Trophoblast cell (in vitro differentiated cells and primary cell): Measurements from ENCODE around the gene TNK2.
"Not testable (repeated sequence)": the region's sequence is repeated elsewhere in the genome, so short reads cannot be mapped to it uniquely, and the experiment has no call there.

Experiments used
- DNase-seq, 2 donors: peaks; one replicate each; pipeline ENCODE4 v3.0.0-alpha.2; 2016
- H2AFZ ChIP-seq: 2 replicates; pipeline ENCODE4 v1.6.1; 2013; ENCODE audit warnings: low read length, moderate library complexity, mild to moderate bottlenecking; ENCODE audit not compliant: insufficient read depth, poor library complexity
- H2AK5ac ChIP-seq: 2 replicates; pipeline ENCODE4 v1.6.1; 2013; ENCODE audit warnings: mild to moderate bottlenecking, low read length
- H2BK120ac ChIP-seq: 2 replicates; pipeline ENCODE4 v1.6.1; 2013; ENCODE audit warnings: low read length, mild to moderate bottlenecking, moderate library complexity; ENCODE audit not compliant: insufficient read depth, poor library complexity
- H2BK12ac ChIP-seq: 2 replicates; pipeline ENCODE4 v1.6.1; 2013; ENCODE audit warnings: mild to moderate bottlenecking, low read length, moderate library complexity
- H2BK5ac ChIP-seq: 2 replicates; pipeline ENCODE4 v1.6.1; 2013; ENCODE audit warnings: low read length, low read depth, moderate library complexity, mild to moderate bottlenecking; ENCODE audit not compliant: poor library complexity
- H3K14ac ChIP-seq: 2 replicates; pipeline ENCODE4 v1.6.1; 2013; ENCODE audit warnings: mild to moderate bottlenecking, low read length
- H3K18ac ChIP-seq: 2 replicates; pipeline ENCODE4 v1.6.1; 2013; ENCODE audit warnings: mild to moderate bottlenecking, low read length
- H3K23ac ChIP-seq: 2 replicates; pipeline ENCODE4 v1.6.1; 2013; ENCODE audit warnings: low read length
- H3K27ac ChIP-seq: 2 replicates; pipeline ENCODE4 v1.5.1; 2013; ENCODE audit warnings: low read depth, mild to moderate bottlenecking, inconsistent platforms, low read length, moderate library complexity
- H3K27me3 ChIP-seq: 2 replicates; pipeline ENCODE4 v1.6.1; 2013; ENCODE audit warnings: inconsistent platforms, mild to moderate bottlenecking, low read length, moderate library complexity; ENCODE audit not compliant: insufficient read depth
- H3K36me3 ChIP-seq, 2 experiments: 1 replicate in 1 of 2; 2 replicates in 1 of 2; pipeline ENCODE4 v1.6.1; 2013; ENCODE audit warnings: low read length in 2 of 2, mild to moderate bottlenecking in 2 of 2, moderate library complexity in 1 of 2; ENCODE audit not compliant: insufficient read depth in 2 of 2, control insufficient read depth in 1 of 2
- H3K4ac ChIP-seq: 2 replicates; pipeline ENCODE4 v1.6.1; 2013; ENCODE audit warnings: low read depth, mild to moderate bottlenecking, low read length, moderate library complexity
- H3K4me1 ChIP-seq, 2 experiments: 1 replicate in 1 of 2; 2 replicates in 1 of 2; pipeline ENCODE4 v1.6.1; 2013; ENCODE audit warnings: low read length in 2 of 2, mild to moderate bottlenecking in 2 of 2, moderate library complexity in 1 of 2; ENCODE audit not compliant: insufficient read depth in 2 of 2, control insufficient read depth in 1 of 2
- H3K4me2 ChIP-seq: 2 replicates; pipeline ENCODE4 v1.6.1; 2013; ENCODE audit warnings: inconsistent platforms, mild to moderate bottlenecking, low read length, moderate library complexity
- H3K4me3 ChIP-seq: 2 replicates; pipeline ENCODE4 v1.5.1; 2013; ENCODE audit warnings: mild to moderate bottlenecking, low read depth, low read length, inconsistent platforms
- H3K79me1 ChIP-seq: one replicate; pipeline ENCODE4 v1.6.1; 2013; ENCODE audit warnings: low read length
- H3K79me2 ChIP-seq: 2 replicates; pipeline ENCODE4 v1.6.1; 2013; ENCODE audit warnings: low read length, mild to moderate bottlenecking; ENCODE audit not compliant: control insufficient read depth, insufficient read depth, poor library complexity
- H3K9ac ChIP-seq: 2 replicates; pipeline ENCODE4 v1.6.1; 2013; ENCODE audit warnings: mild to moderate bottlenecking, low read length
- H3K9me3 ChIP-seq: 2 replicates; pipeline ENCODE4 v1.6.1; 2013; ENCODE audit warnings: low read depth, mild to moderate bottlenecking, control low read depth, inconsistent platforms, low read length; ENCODE audit not compliant: insufficient read depth
- H4K12ac ChIP-seq: 2 replicates; pipeline ENCODE4 v1.6.1; 2013; ENCODE audit warnings: low read depth, mild to moderate bottlenecking, low read length, moderate library complexity
- H4K8ac ChIP-seq: 2 replicates; pipeline ENCODE4 v1.6.1; 2013; ENCODE audit warnings: low read depth, mild to moderate bottlenecking, low read length, moderate library complexity
- H4K91ac ChIP-seq: one replicate; pipeline ENCODE4 v1.6.1; 2013; ENCODE audit warnings: low read depth, mild to moderate bottlenecking, low read length, moderate library complexity
- WGBS: extraction: QIAGEN DNeasy Blood & Tissue Kit; methylation state at CpG from one replicate; pipeline ENCODE4 v1.1.7; 2013; ENCODE audit warnings: missing lambda C conversion rate; ENCODE audit not compliant: insufficient read length, insufficient coverage; ENCODE audit errors: extremely low coverage; 5-methylcytosine and 5-hydroxymethylcytosine counted together

The TNK2 gene

DNA sequence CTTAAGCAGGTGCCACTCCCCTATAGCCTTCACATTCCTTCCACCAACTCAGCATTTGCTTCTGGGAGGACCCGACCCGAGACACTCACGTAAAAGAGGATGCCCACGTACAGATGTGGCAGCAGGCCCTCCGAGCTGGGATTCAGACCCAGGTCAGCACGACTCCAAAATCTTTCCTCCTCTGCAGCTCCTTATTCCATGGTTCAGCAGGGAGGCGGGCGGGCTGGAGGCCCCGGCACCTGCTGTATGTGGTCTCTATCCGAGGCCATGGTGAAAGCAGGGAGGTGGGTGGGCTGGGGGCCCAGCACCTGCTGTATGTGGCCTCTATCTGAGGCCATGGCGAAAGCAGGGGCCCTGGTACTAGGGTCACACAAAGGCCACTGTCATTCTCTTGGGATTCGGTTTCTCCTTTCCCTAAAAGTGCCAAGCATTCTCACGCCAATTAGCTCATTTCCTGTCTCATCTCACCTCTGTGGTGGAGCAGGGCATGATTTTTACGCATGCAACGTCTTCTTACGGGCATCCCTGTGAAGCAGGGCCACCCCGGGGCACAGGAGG, 90.7 kb downstream of the TNK2 start:
- H3K9me3 ChIP-seq = peaks cover under 1% of the 10 kb centered on the region
- no peak overlapping the region for H2BK5ac ChIP-seq
- no peak overlapping the region for H4K91ac ChIP-seq
- H3K79me2 ChIP-seq = no peaks in the 10 kb centered on the region
- H3K4ac ChIP-seq = no peak overlapping the region
- H2BK120ac ChIP-seq = no peak overlapping the region
- DNase-seq = no peak
- no peak overlapping the region for H3K18ac ChIP-seq
- WGBS = no CpG with 5 or more reads among the region's 17 CpGs
- no peak overlapping the region for H3K4me3 ChIP-seq
- H3K4me2 ChIP-seq = no peak overlapping the region
- H4K12ac ChIP-seq = no peak overlapping the region
- no peaks in the 10 kb centered on the region for H3K27me3 ChIP-seq
- no peak overlapping the region for H2BK12ac ChIP-seq
- H3K79me1 ChIP-seq = no peaks in the 10 kb centered on the region
- H3K14ac ChIP-seq = no peak overlapping the region
- no peak overlapping the region for H3K27ac ChIP-seq
- no peak overlapping the region for H3K9ac ChIP-seq
- no peak overlapping the region for H3K23ac ChIP-seq
- no peak overlapping the region for H2AK5ac ChIP-seq
- no peak overlapping the region for H4K8ac ChIP-seq
- H2AFZ ChIP-seq = no peak overlapping the region
- H3K4me1 ChIP-seq = peaks cover 0 to 2% of the 10 kb centered on the region in 2 experiments
- H3K36me3 ChIP-seq = no peaks in the 10 kb centered on the region

DNA sequence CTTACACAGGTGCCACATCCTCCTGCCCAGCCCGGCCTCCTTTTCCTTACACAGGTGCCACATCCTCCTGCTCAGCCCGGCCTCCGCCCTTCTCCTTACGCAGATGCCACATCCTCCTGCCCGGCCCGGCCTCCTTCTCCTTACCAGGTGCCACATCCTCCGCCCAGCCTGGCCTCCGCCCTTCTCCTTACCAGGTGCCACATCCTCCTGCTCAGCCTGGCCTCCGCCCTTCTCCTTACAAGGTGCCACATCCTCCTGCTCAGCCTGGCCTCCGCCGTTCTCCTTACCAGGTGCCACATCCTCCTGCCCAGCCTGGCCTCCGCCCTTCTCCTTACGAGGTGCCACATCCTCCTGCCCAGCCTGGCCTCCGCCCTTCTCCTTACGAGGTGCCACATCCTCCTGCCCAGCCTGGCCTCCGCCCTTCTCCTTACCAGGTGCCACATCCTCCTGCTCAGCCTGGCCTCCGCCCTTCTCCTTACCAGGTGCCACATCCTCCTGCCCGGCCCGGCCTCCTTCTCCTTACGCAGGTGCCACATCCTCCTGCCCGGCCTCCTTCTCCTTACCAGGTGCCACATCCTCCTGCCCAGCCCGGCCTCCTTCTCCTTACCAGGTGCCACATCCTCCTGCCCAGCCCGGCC, 92.0 kb downstream of the TNK2 start:
- H4K8ac ChIP-seq, H3K4me3 ChIP-seq, H2BK12ac ChIP-seq, H3K4me2 ChIP-seq, H3K79me1 ChIP-seq, H3K27me3 ChIP-seq, H3K14ac ChIP-seq, H3K23ac ChIP-seq, H4K12ac ChIP-seq, H3K18ac ChIP-seq, H3K4me1 ChIP-seq, H3K36me3 ChIP-seq, H3K27ac ChIP-seq, H2BK5ac ChIP-seq, H3K4ac ChIP-seq, DNase-seq, H3K9ac ChIP-seq, H3K9me3 ChIP-seq, H2BK120ac ChIP-seq, H2AFZ ChIP-seq, H4K91ac ChIP-seq, H3K79me2 ChIP-seq, H2AK5ac ChIP-seq: not testable (repeated sequence)
- no CpG with 5 or more reads among the region's 23 CpGs for WGBS

DNA sequence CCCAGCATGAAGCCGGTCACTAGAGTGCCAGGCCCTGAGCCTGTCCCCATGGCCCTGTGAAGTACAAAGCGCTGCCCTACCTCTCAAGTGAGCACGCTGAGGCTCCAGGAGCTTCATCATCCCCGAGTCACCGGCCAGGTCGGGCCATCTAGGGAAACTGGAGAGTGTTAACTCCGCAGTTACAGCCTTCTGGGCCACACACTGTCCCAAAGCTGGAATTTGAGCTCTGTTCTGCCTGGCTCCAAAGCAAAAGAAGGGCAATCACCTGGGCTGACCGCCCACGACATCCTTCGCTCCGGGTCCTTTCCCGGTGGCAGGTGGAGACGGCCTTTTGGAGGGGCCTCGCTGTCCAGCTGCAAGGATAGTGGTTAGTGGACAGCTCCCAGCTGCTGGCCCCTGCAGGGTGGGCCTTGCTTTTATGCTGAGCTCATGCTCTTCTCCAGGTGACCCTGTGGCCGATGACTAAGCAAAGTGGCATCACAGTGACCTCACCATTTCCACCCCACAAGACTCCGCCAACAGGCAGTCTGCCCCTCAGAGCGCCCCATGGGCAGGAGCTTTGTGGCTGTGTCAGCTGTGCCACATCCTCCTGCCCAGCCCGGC, 93.1 kb downstream of the TNK2 start:
- no peak overlapping the region for H2BK12ac ChIP-seq
- no peak overlapping the region for H4K91ac ChIP-seq
- H3K79me1 ChIP-seq = no peaks in the 10 kb centered on the region
- H3K4me2 ChIP-seq = no peak overlapping the region
- H3K27me3 ChIP-seq = no peaks in the 10 kb centered on the region
- no peak overlapping the region for H3K14ac ChIP-seq
- H3K79me2 ChIP-seq = no peaks in the 10 kb centered on the region
- H3K4me1 ChIP-seq = peaks cover 3% of the 10 kb centered on the region in 2 experiments
- H2BK5ac ChIP-seq = no peak overlapping the region
- H3K36me3 ChIP-seq = no peaks in the 10 kb centered on the region
- no peak overlapping the region for H3K9ac ChIP-seq
- H3K4me3 ChIP-seq = no peak overlapping the region
- no peak overlapping the region for H2BK120ac ChIP-seq
- H3K9me3 ChIP-seq = peaks cover 5% of the 10 kb centered on the region
- H3K18ac ChIP-seq = no peak overlapping the region
- no peak overlapping the region for H2AK5ac ChIP-seq
- H3K4ac ChIP-seq = no peak overlapping the region
- no peak overlapping the region for H3K23ac ChIP-seq
- no peak overlapping the region for H2AFZ ChIP-seq
- WGBS = no CpG with 5 or more reads among the region's 18 CpGs
- no peak overlapping the region for H4K12ac ChIP-seq
- no peak overlapping the region for H4K8ac ChIP-seq
- no peak overlapping the region for H3K27ac ChIP-seq
- no peak for DNase-seq

DNA sequence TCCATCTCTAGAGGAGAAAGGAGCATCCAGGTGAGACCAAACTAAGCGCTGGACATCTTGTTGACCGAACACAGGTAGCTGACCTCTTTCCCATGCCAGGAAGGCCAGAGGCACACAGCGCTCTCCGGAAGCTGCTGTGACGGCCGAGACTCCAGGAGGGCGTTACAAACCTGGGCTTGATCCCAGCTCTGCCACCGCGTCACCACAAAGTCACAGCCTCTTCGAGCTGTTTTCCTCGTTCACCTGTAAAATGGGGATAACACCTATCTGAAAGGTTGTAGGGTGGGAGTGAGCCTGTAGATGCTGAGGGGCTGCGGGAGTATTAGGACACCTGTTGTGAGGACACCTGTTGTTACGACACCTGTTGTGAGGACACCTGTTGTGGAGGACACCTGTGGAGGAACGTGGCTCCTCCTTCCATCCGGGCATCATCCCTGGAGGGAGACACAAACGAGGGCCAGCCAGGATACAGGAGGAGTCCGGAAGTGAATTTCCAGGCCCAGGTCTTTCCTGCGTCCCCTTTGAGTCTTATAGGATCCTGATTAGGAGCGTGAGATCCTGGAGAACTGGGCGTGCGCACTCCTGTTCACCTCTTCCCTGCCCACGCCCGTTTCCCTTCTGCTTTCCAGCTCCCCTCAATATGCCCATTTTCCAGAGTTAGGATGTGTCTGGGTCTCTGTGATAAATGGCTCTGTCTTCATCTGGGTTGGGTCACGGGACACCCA, 94.3 kb downstream of the TNK2 start:
- no peak overlapping the region for H4K91ac ChIP-seq
- H3K79me2 ChIP-seq = no peaks in the 10 kb centered on the region
- no peak for DNase-seq
- H3K23ac ChIP-seq = no peak overlapping the region
- H3K18ac ChIP-seq = no peak overlapping the region
- peaks cover 5% of the 10 kb centered on the region for H3K9me3 ChIP-seq
- no peak overlapping the region for H3K9ac ChIP-seq
- H2AK5ac ChIP-seq = no peak overlapping the region
- no peak overlapping the region for H2BK120ac ChIP-seq
- H3K27me3 ChIP-seq = no peaks in the 10 kb centered on the region
- H3K4me2 ChIP-seq = no peak overlapping the region
- H2AFZ ChIP-seq = no peak overlapping the region
- H4K8ac ChIP-seq = no peak overlapping the region
- no peaks in the 10 kb centered on the region for H3K36me3 ChIP-seq
- WGBS = no CpG with 5 or more reads among the region's 24 CpGs
- H3K4me1 ChIP-seq = peaks cover 12% of the 10 kb centered on the region in 2 experiments
- no peak overlapping the region for H3K27ac ChIP-seq
- H3K79me1 ChIP-seq = peaks cover 2% of the 10 kb centered on the region
- H3K4me3 ChIP-seq = no peak overlapping the region
- no peak overlapping the region for H3K4ac ChIP-seq
- H4K12ac ChIP-seq = no peak overlapping the region
- no peak overlapping the region for H2BK5ac ChIP-seq
- H2BK12ac ChIP-seq = no peak overlapping the region
- H3K14ac ChIP-seq = no peak overlapping the region
